ENCODE results near the gene METTL27. TPM values are rescaled to one million over a fixed set of nuclear protein-coding genes. Genes with fewer than 3 reads are reported as not detected.

The METTL27 gene
- total and polyA plus RNA-seq, 9 of the 15 experiments (the other 6 are each of a cell fraction or from before 2014, with no cell fraction given): 0.08 to 0.82 (median 0.33) TPM; not detected in 4

DNA sequence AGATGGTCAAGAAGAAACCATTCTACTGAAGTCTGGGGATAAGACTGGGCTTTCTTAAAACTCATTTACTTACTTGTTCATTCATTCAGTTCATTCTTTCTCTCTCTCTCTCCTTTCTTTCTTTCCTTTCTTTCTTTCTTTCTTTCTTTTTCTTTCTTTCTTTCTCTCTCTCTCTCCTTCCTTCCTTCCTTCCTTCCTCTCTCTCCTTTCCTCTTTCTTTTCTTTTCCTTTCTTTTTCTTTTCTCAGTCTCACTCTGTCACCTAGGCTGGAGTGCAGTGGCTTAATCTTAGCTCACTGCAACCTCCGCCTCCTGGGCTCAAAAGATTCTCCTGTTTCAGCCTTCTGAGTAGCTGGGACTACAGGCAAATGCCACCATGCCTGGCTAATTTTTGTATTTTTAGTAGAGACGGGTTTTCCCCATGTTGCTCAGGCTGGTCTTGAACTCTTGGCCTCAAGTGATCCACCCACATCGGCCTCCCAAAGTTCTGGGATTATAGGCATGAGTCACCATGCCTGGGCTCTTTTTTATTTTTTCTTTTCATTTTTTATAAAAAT is 42.6 kb upstream of the METTL27 start (continued):
- TF ChIP-seq TRIM28 (IDR thresholded peaks at IDR 0.05) (peak; percentile 42; the same call in 1 of the 2 replicates), KDM1A (IDR thresholded peaks at IDR 0.05) (peak in 1 of 2 experiments; percentile 19; a peak in 1 of 4 replicates), LEF1 (IDR thresholded peaks at IDR 0.05) (0 out of 2 replicates have a peak, but pooled peaks have one; percentile 27)
- TF ChIP-seq, protein P1, sequence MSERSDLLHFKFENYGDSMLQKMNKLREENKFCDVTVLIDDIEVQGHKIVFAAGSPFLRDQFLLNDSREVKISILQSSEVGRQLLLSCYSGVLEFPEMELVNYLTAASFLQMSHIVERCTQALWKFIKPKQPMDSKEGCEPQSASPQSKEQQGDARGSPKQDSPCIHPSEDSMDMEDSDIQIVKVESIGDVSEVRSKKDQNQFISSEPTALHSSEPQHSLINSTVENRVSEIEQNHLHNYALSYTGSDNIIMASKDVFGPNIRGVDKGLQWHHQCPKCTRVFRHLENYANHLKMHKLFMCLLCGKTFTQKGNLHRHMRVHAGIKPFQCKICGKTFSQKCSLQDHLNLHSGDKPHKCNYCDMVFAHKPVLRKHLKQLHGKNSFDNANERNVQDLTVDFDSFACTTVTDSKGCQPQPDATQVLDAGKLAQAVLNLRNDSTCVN (CRISPR knock-in tag; IDR thresholded peaks at IDR 0.05): peak; percentile 92

- in situ Hi-C loops (cut with MboI): loop anchor here (5.0 kb wide), 1 partner anchor 140 kb away; no protein-coding TSS in a partner anchor
- ChIA-PET POLR2A (no interaction called here), CTCF (ENCODE audit: low intra/inter-chr PET ratio) (no interaction called here)
- Histone ChIP-seq H2AFZ (ENCODE audit: low read depth, low read length) (no peak overlapping the region), H3K36me3 (ENCODE audit: control insufficient read depth, insufficient read depth, low read length) (no peaks in the 10 kb centered on the region), H3K27me3 (ENCODE audit: control insufficient read depth in 2 of 2, insufficient read depth in 2 of 2, low read length in 2 of 2) (peaks cover 16 to 53% of the 10 kb centered on the region in 2 experiments), H3K9me1 (ENCODE audit: control insufficient read depth, insufficient read depth, low read length) (no peaks in the 10 kb centered on the region), H3K27ac (ENCODE audit: extremely low read depth, low read depth, low read length) (no peak overlapping the region), H3K79me2 (ENCODE audit: control insufficient read depth, insufficient read depth, low read length) (no peaks in the 10 kb centered on the region), H3K4me1 (replicated peaks in 1 of 2; ENCODE audit: control insufficient read depth in 2 of 2, insufficient read depth in 2 of 2, low read length in 2 of 2) (peaks cover 12 to 22% of the 10 kb centered on the region in 2 experiments), H4K20me1 (replicated peaks; ENCODE audit: control insufficient read depth, insufficient read depth, low read length) (peaks cover 29% of the 10 kb centered on the region), H3K9me3 (replicated peaks; ENCODE audit: control insufficient read depth, insufficient read depth, low read depth, low read length) (no peaks in the 10 kb centered on the region), H3K4me3 (no peak overlapping the region), H3K9ac (ENCODE audit: insufficient read depth in 1 of 2, low read depth in 2 of 2, low read length in 2 of 2) (no peak overlapping the region), H3K4me2 (ENCODE audit: insufficient read depth, low read length) (no peak overlapping the region)
- no peak for FAIRE-seq
- peak; percentile 90 for TF ChIP-seq RBM25 (IDR thresholded peaks at IDR 0.05; ENCODE audit: low read depth, low read length, severe bottlenecking)
- TF ChIP-seq, protein P2, sequence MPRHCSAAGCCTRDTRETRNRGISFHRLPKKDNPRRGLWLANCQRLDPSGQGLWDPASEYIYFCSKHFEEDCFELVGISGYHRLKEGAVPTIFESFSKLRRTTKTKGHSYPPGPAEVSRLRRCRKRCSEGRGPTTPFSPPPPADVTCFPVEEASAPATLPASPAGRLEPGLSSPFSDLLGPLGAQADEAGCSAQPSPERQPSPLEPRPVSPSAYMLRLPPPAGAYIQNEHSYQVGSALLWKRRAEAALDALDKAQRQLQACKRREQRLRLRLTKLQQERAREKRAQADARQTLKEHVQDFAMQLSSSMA (CRISPR knock-in tag; IDR thresholded peaks at IDR 0.05): no peak
- TF ChIP-seq ZNF239 (CRISPR knock-in tag; IDR thresholded peaks at IDR 0.05): peak; percentile 99
- peak in 1 of 2 experiments; percentile 49; a peak in 1 of 4 replicates for TF ChIP-seq KDM1A (IDR thresholded peaks at IDR 0.05)
- TF ChIP-seq BCOR (IDR thresholded peaks at IDR 0.05): peak; percentile 49
- TF ChIP-seq MAFG (tag; conservative IDR thresholded peaks at IDR 0.05): no peak
- no TSS peak for BruUV-seq (replicated peaks)
- intact Hi-C loops (cut with micrococcal nuclease): no loop called here
- no peak for DNase-seq (ENCODE audit: extremely low read depth in 1 of 4, low spot score in 3 of 4)
- 19% methylated on average over 3 of the region's 3 CpGs for WGBS (ENCODE audit: insufficient coverage, low coverage, missing lambda C conversion rate)
- no peak for ATAC-seq
These were observed 39.7 kb upstream of the METTL27 start for GRCh38 chr7:73882047-73882402.
